Nucleus accumbens (tissue), 56 donors: ENCODE results near the gene SYT2.
"Not testable (repeated sequence)": the region's sequence is repeated elsewhere in the genome, so short reads cannot be mapped to it uniquely, and the experiment has no call there.

ENCODE experiments used
- DNase-seq, 56 donors: peaks; one replicate each; lab custom pipeline; 2025; lab: John Stamatoyannopoulos, UW

Gene SYT2

GRCh38 chr1:202557662-202558061, 152.6 kb downstream of the SYT2 start:
- not testable (repeated sequence) for DNase-seq

GRCh38 chr1:202556037-202556436, 154.2 kb downstream of the SYT2 start:
- not testable (repeated sequence) for DNase-seq

- DNase-seq = not testable (repeated sequence)
These were observed 155.6 kb downstream of the SYT2 start for GRCh38 chr1:202554619-202555018.

GRCh38 chr1:202553560-202554038, 156.7 kb downstream of the SYT2 start:
- peak in 1 of 56 donors; percentile 23 for DNase-seq

- not testable (repeated sequence) for DNase-seq
These were observed 157.2 kb downstream of the SYT2 start for GRCh38 chr1:202553078-202553477.

GRCh38 chr1:202552615-202553014, 157.6 kb downstream of the SYT2 start:
- not testable (repeated sequence) for DNase-seq

- DNase-seq = no peak
These were observed 158.6 kb downstream of the SYT2 start for GRCh38 chr1:202551683-202552082.

GRCh38 chr1:202550088-202550487, 160.2 kb downstream of the SYT2 start:
- not testable (repeated sequence) for DNase-seq

GRCh38 chr1:202547215-202547614, 163.0 kb downstream of the SYT2 start:
- DNase-seq = no peak

- DNase-seq = not testable (repeated sequence)
These were observed 163.5 kb downstream of the SYT2 start for GRCh38 chr1:202546796-202547195.

GRCh38 chr1:202546377-202546776, 163.9 kb downstream of the SYT2 start:
- not testable (repeated sequence) for DNase-seq

GRCh38 chr1:202545647-202546303, 164.5 kb downstream of the SYT2 start:
- not testable (repeated sequence) for DNase-seq

- DNase-seq = not testable (repeated sequence)
These were observed 165.3 kb downstream of the SYT2 start for GRCh38 chr1:202544766-202545449.

GRCh38 chr1:202543537-202543936, 166.7 kb downstream of the SYT2 start:
- not testable (repeated sequence) for DNase-seq

- not testable (repeated sequence) for DNase-seq
These were observed 167.8 kb downstream of the SYT2 start for GRCh38 chr1:202542415-202542814.

- DNase-seq = not testable (repeated sequence)
These were observed 169.4 kb downstream of the SYT2 start for GRCh38 chr1:202540858-202541257.
